GM18498 (cell line): ENCODE measurements around the gene NR5A1.

Experiments
- ATAC-seq: cut with Tn5 transposase; IDR thresholded peaks from one replicate; pipeline ENCODE4 v1.9.1; 2021; ENCODE audit warnings: mild to moderate bottlenecking, moderate library complexity; ENCODE audit not compliant: unreplicated experiment

The NR5A1 gene

DNA sequence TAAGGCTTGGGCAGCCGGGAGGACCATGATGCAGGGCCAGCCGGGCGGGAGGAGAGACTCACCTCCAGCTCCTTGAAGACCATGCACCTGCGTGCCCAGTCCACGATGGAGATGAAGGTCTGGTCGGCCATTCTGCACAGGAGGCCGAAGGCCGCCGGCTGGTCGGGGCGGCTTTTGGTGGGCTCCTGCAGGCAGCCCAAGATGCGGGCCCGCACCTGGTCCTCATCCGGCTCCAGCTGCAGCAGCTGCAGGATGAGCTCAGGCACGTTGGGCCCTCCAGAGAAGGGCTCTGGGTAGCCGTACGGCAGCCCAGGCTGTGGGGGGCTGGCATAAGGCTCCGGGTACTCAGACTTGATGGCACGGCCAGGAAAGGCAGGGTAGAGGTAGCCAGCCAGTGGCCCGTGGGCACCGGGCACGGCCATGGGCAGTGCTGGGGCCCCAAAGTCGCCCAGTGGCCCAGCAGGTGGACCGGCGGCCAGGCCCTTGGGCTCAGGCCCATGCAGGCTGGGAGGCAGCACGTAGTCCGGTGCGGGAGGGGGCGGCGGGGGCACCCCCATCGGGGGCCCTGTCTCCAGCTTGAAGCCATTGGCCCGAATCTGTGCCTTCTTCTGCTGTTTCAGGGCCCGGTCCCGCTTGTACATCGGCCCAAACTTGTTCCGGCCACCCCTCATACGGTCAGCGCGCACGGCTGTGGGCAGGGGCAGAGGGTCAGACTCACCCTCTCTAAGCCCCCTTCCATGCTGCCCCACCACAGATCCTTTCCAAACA lies 7.0 kb downstream of the NR5A1 start:
- ATAC-seq: no peak

DNA sequence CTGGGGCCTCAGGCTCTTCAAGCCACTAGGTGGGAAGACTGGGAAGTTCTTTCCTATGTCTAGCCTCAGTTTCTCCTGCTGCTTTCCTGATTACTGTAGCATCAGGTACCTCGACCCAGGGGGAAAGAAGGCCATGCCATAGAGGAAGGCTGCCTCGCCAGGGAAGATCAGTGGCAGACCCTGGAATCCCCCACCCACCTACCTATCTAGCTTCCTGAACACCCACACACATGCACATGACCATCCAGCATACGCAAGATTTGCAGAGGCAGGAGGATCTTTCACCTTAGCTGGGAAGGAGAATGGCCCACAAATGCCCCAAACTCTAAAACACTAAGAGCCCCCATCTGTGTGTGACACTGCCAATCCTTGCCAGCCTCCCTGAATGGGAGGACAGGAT lies 8.0 kb downstream of the NR5A1 start:
- ATAC-seq: no peak

DNA sequence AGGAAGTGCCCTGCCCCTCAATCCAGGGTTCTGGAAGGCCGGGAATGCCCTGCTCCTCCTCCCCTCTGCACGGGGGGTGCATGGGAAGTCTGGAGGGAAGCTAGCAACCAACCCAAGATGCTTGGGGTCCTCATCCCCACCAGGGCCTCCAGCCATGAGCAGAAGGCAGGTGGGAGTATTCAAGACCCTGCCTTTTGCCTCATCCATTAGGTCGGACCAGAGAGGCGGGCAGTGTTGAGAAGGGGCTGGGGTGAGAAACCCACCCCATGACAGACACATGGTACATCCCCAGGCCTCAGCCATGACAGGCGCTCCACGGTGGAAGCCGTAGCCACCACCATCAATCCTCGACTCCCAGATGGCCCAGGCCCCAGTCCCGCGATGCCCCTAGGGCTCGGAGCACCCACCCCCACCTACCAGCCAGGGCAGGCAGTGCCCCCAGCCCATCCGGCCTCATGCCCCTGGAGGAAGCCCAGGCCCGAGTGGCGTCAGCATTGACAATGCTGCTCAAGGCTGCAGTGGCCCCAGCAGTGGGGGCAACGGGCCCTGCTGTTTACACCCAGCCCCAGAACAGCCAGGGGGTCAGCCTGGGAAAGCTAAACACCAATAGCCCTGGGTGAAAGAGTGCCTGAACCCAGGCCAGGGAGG lies 8.6 kb downstream of the NR5A1 start:
- no peak for ATAC-seq

DNA sequence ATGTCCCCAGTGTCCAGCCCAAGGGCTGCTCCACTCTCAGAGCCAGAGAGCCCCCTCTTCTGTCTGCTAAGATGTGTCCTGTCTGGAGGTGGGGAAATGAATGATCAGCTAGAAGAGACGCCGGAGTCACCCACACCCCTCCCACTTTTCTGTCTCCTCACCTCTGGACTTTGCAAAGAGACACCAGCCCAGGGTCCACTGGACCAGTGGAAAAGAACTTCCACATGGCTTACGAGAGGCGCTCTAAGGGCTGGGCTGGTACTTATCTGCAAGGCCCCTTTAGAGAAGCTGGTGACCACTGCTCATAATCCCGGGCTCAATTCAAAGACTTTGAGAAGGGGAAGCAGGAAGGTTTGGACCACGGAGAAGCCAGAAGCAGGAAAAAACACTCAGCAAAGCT lies 9.2 kb downstream of the NR5A1 start:
- ATAC-seq: no peak

DNA sequence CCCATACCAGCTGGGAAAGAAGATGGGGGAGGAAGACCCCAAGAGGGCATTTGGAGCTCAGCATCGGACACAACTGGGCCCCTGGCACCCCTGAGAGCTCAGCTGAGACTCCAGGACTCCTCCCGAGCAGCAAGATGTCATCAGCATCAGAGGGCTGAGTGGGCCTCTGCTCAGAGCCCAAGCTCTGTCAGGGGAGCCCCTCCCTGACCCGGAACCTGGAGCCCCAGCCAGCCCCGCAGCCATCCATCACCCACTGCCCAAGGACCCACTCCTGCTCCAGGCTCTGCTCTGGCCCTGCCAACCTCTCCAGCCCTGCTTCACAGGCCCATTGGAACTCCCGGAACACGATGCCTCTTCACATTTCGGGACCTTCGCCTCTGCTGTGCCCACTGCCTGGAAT lies 9.8 kb downstream of the NR5A1 start:
- ATAC-seq: no peak

DNA sequence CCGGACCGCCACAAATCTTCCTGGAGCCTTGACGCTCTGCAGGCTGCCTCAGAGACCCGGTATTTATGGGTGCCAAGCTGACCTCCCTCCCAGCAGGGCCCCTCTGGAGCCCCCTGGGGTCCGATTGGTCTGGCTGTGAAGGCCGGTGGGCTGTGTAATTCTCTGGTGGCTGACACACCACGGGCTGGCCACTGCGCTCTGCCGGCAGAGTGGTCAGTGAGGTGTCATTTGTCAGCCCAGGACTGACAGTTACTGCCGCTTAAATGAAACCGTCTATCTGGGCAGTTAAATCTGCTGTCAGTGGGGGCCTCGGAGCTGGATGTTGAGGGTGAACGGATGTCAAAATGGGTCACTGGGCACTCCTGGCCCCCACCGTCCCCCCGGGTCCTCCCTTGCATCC lies 10.7 kb downstream of the NR5A1 start:
- no peak for ATAC-seq

DNA sequence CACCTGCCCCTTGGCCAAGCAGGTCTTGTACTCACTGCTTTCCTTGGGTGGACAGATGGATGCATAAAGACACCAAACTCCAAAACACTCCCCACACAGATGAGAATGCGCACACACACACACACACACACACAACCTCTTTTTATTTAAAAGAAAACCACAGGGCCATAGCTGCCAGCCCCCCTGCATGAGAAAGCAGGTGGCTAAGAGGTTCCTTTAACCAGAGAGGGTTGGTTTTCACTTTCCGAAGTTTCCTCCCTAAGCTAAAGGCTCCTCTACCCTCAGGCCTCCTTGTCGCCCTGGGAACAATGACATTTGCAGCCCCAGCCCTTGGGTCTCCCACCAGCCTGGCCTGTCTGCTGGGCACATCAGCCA lies 11.1 kb downstream of the NR5A1 start:
- no peak for ATAC-seq

DNA sequence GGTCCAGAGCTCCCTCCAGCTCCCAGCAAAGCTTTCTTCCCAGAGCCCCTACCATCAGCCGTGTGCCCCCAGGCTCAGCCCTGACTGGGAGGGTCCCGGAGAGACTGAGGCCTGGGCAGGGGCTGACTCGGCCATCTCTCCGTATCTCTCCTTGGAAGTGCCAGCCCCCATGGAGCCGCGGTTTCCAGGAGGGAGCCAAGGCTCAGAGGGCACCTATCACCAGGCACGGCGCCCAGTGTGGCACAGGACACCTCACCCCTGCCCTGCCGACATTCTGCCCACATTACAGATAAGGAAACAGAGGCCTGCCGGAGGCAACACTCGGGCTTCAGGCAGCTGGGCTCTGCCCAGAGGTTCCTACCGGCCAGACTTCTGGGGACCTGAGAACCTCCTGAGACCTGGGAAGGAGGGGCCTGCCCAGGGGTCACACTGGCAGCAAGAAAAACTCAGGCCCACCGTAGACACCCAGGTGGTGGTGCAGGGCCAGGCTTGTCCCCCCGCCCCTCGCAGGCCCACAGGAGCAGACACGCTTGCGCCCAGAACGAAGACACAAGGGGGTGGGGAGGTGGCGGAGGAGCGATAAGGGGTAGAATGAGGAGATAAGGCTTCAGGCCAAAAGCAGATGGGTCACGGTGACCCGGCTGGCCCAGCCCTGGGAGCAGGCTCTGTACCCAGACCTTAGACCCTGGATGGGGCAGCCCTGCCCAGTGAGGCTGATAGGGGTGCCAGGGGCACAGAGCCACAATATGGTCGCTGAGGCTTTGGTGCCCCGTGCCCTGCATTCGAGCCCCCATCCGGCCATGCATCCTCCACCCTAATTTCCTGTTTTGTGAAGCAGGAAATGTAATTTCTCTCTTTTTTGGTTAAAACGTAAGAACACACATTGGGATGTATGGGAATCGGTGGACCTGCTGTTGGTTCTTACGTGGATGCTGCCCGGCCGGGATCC lies 11.8 kb downstream of the NR5A1 start:
- no peak for ATAC-seq

DNA sequence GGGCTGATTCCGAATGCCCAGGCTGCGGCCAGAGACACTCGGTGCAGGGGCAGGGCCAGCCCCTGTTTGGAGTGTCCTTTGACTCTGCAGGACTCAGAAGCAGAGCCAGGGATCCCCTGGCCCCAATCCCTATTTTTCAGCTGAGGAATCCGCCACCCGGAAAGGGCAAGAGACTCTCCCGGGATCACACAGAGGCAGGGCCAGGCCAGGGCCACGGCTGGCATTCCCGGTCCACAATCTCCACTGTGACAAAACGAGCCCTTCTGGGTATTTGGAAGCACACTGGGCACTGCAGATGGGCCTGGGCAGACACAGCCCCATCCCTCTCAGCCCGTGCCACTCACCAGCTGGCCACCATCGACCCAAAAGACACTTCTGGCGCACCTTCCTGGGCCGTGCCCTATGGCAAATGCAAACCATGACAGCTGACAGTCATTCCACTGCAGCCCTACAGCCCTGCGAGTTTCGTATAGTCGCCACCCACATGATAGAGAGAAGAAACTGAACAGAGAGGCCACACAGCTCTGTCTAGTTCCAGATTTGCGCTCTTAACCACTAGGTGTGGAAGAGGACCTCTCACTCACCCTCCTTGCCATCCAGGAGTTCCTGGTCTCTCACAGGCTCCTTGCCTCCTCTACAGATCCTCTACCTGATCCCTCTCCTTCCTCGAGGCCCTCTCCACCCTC lies 13.3 kb downstream of the NR5A1 start:
- ATAC-seq: peak; percentile 72

DNA sequence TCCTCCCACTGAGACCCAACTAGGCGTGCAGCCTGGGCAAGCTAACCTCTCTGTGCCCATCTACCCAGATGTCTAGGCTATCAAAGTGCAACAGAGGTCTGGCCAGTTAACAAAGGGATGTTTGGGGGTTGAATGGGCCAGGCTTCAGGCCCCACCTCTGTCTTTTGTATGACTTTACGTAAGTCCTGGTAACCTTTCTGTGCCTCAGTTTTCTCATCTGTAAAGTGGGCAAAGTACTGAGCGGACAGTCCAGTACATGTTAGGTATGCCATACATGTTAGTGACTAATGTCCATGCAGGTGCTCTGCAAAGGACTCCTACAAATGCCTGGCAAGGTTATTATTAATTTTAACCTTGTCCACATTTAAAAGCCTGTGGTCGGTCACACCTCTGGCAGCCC lies 14.0 kb downstream of the NR5A1 start:
- no peak for ATAC-seq

DNA sequence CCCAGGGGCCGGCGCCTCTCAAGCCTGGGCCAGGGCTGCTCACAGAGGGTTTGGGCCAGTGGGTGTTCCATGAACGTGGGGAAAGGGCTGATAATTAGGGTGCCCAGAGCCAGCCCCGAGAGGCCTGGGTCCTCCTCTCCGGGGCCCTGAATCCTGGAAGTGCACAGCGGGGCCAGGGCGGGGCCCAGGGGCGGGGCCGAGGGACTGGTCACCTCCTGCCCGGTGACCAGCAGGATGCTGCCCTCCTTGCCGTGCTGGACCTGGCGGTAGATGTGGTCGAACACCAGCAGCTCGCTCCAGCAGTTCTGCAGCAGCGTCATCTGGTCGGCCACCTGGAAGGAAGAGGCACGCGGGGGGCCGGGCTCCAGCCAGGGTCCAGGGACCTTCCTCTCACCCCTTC lies 14.4 kb downstream of the NR5A1 start:
- ATAC-seq: no peak

DNA sequence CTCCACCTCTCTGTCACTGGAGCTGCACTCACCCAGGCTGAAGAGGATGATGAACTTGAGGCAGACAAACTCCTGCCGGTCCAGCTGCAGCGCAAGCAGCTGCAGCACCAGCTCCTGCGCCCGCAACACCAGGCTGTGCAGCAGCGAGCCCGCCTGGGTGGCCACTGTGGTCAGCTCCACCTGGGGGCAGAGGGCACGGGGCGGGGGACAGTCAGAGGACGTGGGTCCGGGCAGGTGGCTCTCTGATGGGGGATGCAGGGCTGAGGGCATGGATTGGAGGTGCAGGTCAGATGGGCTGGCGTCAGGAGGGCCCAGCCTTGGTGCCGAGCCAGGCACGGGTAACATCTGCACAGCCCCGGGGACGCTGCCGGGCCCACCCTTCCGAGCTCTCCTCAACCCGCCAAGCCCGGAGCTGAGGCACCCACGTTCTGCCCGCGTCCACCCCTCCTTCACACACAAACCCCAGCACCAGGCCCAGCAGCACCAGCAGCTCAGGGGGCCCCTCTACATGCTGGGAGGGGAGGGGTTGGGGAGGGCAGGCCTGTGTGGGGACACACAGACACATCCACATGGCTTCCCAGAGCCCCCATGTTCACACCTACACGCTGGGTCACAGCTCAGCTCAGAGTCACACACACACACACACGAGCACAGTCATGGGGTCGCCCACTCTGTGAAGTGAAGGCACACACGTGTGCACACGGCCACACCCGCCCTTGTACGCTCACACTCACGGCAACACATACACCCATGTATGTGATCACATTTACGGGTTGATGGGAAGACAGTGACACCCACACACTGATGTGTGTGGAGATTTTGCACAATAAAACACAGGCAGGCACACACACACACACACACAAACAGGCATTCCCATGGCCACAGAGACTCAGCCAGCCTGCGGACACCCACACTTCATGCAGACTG lies 15.9 kb downstream of the NR5A1 start:
- ATAC-seq: no peak

DNA sequence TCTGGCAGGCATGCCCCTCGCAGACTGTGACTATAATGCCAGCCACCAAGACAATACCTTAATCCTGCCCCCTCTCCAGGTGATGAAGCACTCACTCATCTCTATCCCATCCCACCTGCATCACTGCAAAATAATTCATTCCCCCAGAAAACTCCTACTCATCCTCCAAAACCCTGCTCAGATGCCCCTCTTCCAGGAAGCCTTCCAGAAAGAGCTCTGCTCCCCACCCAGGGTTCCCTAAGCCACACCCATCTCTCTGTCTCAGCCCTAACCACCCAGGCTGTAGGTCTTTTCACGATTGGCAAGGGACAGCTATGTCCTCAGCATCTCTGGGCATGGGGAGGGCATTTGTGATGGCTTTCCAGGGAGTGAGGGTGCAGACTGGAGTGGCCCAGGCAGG lies 17.2 kb downstream of the NR5A1 start:
- no peak for ATAC-seq

DNA sequence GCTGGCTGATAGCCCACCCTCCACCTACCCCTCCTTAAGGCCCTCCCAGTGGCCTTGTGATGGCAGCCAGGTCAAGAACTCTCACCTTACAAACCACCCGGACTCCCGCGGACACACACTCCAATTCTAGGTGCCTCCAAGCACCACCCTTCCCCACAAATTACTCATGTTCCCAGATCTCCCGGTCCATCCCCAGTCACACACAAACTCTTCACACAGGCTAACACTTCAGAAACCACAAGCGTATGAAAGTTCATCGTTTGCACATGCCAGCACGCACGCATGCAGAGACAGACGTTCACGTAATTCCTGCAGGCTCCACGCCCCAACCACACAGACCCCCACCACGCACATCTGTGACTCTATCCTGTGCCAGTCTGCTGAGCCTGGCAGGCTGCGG lies 18.0 kb downstream of the NR5A1 start:
- no peak for ATAC-seq

DNA sequence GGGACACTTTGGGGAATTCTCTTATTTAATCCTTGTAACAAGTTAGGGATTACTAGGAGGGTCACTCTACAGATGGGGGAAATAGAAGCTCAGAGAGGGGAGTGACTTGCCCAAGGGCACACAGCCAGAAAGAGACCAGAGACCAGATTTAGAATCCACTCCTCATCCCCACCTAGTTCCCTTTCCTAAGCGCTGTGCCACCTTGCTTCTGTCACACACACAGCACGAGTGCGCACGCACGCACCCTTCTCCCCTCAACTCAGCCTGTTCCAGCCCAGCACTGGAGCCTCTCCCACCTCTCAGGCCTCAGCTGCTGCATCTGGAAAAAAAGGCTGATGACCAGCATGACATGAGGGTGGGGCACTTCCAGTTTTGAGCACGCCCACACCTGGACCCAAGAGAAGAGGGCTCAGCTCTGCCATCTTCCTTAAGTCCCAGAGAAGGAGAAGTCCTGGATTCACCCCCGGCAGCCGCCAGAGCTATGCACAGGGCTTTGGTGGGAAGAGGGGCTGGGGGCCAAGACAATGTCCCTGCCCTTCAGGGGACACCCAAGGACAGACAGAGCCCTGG lies 18.5 kb downstream of the NR5A1 start:
- no peak for ATAC-seq

DNA sequence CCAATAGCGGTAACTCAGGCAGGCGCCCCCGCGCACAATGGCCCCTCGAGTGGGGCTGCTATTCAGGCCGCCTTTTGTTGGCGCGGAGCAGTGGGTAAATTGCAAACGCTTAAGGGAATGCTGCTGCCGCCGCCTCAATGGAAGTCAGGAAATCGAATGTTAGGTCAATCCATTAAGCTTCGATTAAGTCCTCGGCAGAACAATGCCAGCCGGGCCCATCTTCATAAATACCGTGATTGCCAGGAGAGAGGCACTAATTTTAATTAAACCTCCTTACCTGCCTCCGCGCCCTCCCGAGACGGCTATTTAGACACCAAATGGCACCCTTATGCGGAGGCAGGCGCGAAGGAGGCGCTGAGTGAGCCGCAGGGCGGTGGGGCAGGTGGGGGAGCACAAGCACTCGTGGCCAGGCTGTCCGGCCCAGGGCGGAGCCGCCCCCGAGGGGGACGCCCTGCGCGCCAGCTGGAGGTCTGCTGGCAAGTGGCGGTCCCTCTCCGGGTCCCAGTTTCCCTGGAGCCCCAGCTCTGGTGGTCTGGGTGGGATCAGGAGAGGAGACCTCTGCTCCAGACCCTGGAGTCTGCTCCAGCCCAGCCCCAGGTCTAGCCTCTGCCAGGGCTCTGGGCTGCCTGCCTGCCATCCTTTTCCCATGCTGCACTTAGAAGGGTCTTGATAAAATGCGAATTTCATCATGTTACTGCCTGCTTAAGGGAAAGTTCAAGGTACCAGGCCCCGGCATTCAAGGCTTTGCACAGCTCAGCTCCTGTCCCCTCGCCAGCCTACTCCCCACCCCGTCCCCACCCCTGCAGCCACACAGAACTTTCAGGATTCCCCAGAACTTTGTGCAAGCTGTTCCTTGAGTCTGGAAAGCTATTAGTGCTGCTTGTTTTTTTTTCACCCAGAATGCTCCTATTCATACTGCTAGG lies 19.7 kb downstream of the NR5A1 start:
- ATAC-seq: no peak

DNA sequence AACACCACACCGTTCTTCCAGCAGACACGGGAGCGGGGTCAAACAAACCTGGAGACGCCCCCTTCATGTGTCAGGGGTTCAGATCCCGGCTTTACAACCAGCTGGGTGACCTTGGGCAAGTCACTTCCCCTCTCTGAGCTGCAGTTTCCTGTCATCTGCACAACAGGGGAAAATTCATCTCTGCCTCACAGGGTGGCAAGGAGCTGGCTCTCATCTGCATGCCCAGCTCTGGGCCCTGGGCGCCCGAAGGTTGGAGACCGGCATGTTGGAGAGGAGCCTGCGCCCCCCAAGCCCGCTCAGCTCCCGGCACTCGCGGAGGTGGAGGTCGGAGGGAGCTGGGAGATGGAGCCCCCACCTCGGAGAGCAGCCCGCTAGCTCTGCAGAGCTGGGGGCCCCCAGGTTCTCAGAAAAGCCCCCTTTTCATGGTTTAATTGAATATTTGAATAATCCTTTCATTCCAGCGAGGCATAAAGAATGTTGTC lies 20.4 kb downstream of the NR5A1 start:
- no peak for ATAC-seq

DNA sequence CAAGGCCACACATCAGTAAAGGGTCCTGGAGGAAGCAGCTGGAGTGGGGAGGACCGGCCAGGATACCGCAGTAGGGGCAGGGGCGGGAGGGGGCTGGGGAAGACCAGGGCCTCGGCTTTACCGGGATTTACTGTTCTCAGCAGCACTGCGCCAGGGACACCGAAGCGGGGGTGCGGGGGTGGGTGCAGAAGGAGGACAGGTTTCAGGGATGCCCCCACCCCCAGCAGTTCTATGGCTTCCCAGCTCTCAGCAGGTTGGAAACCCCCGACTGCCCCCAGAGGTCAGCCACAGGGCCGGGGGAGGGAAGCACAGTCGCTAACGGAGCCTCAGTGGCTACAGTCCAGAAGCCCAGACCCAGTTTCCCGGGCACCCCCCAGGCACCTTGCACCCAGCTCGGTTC lies 21.3 kb downstream of the NR5A1 start:
- no peak for ATAC-seq

DNA sequence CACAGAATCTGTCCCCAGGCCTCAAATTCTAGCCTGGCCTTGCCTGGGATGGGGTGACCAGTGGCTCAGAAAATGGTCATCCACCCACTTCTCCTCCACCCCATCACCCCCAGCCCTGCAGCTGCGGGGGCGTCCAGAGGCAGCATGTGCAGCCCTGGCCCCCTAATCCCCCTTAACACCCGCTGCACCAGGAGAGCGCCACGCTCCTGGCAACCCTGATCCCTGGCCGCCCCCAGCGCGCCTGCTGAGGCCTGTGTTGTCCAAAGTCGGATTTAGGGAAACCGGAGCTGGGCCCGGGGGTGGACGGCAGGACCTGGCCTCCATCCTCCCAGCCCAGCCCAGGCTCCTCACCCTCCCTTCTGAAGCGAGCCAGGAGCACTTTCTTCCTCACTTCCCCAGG lies 22.0 kb downstream of the NR5A1 start:
- no peak for ATAC-seq
